PC-3 (cell line): ENCODE data around the gene MOCS1. TPM values are rescaled to one million over a fixed set of nuclear protein-coding genes. Genes with fewer than 3 reads are reported as not detected.

Source experiments
- ATAC-seq: fragments of 200-7000 bp; cut with Tn5 transposase; 2 replicates; pipeline ENCODE4 v1.9.1; 2020; ENCODE audit warnings: mild to moderate bottlenecking, moderate library complexity
- BruUV-seq: library from RNA; stranded (reverse); fragments of 400-500 nt; replicated peaks from 2 replicates; lab custom pipeline; 2021; lab: Mats Ljungman, UMichigan
- CTCF ChIA-PET: fragments of 300-600 bp; sonication (Branson Sonifier 250); formaldehyde crosslinking; loops from one replicate; lab custom pipeline; 2022; ENCODE audit warnings: antibody characterized with exemption; lab: Charles Lee
- POLR2A ChIA-PET: fragments of 300-600 bp; sonication (Branson Sonifier 250); formaldehyde crosslinking; loops from one replicate; lab custom pipeline; 2022; ENCODE audit warnings: antibody characterized with exemption; ENCODE audit not compliant: unreplicated experiment; lab: Charles Lee
- DNase-seq: peaks from one replicate; pipeline ENCODE4 v3.0.0-alpha.2; 2015
- H2AFZ ChIP-seq: fragments of 300-600 bp; sonication (generic); 2 replicates; pipeline ENCODE4 v1.6.0; 2016; ENCODE audit warnings: antibody characterized with exemption, low read length
- H3F3A ChIP-seq: fragments of 300-600 bp; sonication (generic); one replicate; pipeline ENCODE4 v1.6.0; 2017; ENCODE audit warnings: antibody characterized with exemption, low read length, control low read depth, mild to moderate bottlenecking; ENCODE audit not compliant: unreplicated experiment
- H3K27ac ChIP-seq: fragments of 300-600 bp; sonication (generic); 2 replicates; pipeline ENCODE4 v1.5.1; 2016; ENCODE audit warnings: mild to moderate bottlenecking, low read length
- H3K27me3 ChIP-seq: fragments of 300-600 bp; sonication (generic); 2 replicates; pipeline ENCODE4 v1.6.1; 2016; ENCODE audit warnings: low read length, mixed read lengths
- H3K36me3 ChIP-seq: fragments of 300-600 bp; sonication (generic); 2 replicates; pipeline ENCODE4 v1.6.1; 2016; ENCODE audit warnings: low read depth, mixed run types, low read length, mixed read lengths
- H3K4me1 ChIP-seq: fragments of 300-600 bp; sonication (generic); 2 replicates; pipeline ENCODE4 v1.5.1; 2016; ENCODE audit warnings: low read length; ENCODE audit not compliant: insufficient read depth
- H3K4me2 ChIP-seq: fragments of 300-600 bp; sonication (generic); 2 replicates; pipeline ENCODE4 v1.6.0; 2016; ENCODE audit warnings: low read length
- H3K4me3 ChIP-seq: fragments of 300-600 bp; sonication (generic); 2 replicates; pipeline ENCODE4 v1.5.1; 2016; ENCODE audit warnings: mild to moderate bottlenecking, low read length, mixed read lengths
- H3K79me2 ChIP-seq: fragments of 300-600 bp; sonication (generic); 2 replicates; pipeline ENCODE4 v1.6.1; 2017; ENCODE audit warnings: low read length, mixed read lengths
- H3K9ac ChIP-seq: fragments of 300-600 bp; sonication (generic); 2 replicates; pipeline ENCODE4 v1.6.0; 2016; ENCODE audit warnings: mild to moderate bottlenecking, low read length
- H3K9me2 ChIP-seq: fragments of 300-600 bp; sonication (generic); replicated peaks from 2 replicates; pipeline ENCODE4 v1.6.1; 2016; ENCODE audit warnings: mixed run types, low read length, mixed read lengths
- H3K9me3 ChIP-seq: fragments of 300-600 bp; sonication (generic); 2 replicates; pipeline ENCODE4 v1.6.1; 2016; ENCODE audit warnings: low read length, mixed read lengths
- H4K20me1 ChIP-seq: fragments of 300-600 bp; sonication (generic); 2 replicates; pipeline ENCODE4 v1.6.1; 2016; ENCODE audit warnings: low read length, mixed read lengths
- CTCF ChIP-seq: fragments of 300-600 bp; sonication (generic); conservative IDR thresholded peaks from 2 replicates; pipeline ENCODE4 v1.5.1; 2017; ENCODE audit warnings: antibody characterized with exemption, low read depth, mild to moderate bottlenecking, low read length
- EZH2 ChIP-seq: fragments of 300-600 bp; sonication (generic); IDR thresholded peaks from one replicate; pipeline ENCODE4 v1.6.1; 2017; ENCODE audit warnings: antibody characterized with exemption, mild to moderate bottlenecking, low read length; ENCODE audit not compliant: unreplicated experiment
- EZH2phosphoT487 ChIP-seq: fragments of 300-600 bp; sonication (generic); IDR thresholded peaks from 2 replicates; pipeline ENCODE4 v1.6.1; 2018; ENCODE audit warnings: mild to moderate bottlenecking, antibody characterized with exemption, low read length, borderline replicate concordance
- intact Hi-C: fragments of 100-400 bp; cut with micrococcal nuclease; formaldehyde crosslinking; loops from 2 replicates; pipeline ENCODE4 v1.9.0; 2023
- total RNA-seq: library from RNA; depleted of rRNA; stranded (reverse); fragments of >200 nt; gene quantifications from 2 replicates; pipeline ENCODE4 v1.2.3, GENCODE V29; 2014

MOCS1 gene
- total RNA-seq, 1 experiment from 2014 or later, result 6.0 TPM

GRCh38 chr6:39927159-39927558 lies 7.1 kb downstream of the MOCS1 start:
- BruUV-seq, result no TSS peak
- H3K9me3 ChIP-seq, result no peaks in the 10 kb centered on the region
- peak; percentile 74 for DNase-seq
- no peaks in the 10 kb centered on the region for H3K36me3 ChIP-seq
- H3K9me2 ChIP-seq, result no peaks in the 10 kb centered on the region
- H3K9ac ChIP-seq, result no peak overlapping the region
- peaks cover 39% of the 10 kb centered on the region for H3K4me1 ChIP-seq
- intact Hi-C loops, result no loop called here
- no peaks in the 10 kb centered on the region for H3K27me3 ChIP-seq
- H3F3A ChIP-seq, result no peaks in the 10 kb centered on the region
- no peak overlapping the region for H3K27ac ChIP-seq
- no peak overlapping the region for H2AFZ ChIP-seq
- peak; percentile 75 for ATAC-seq
- POLR2A ChIA-PET, result no interaction called here
- TF ChIP-seq CTCF (no peak), EZH2 (no peak), EZH2phosphoT487 (no peak)
- no peak overlapping the region for H3K4me3 ChIP-seq
- H3K79me2 ChIP-seq, result no peaks in the 10 kb centered on the region
- no peaks in the 10 kb centered on the region for H4K20me1 ChIP-seq
- CTCF ChIA-PET, result no interaction called here
- peak overlapping the region; percentile 42; the same call in 1 of the 2 replicates for H3K4me2 ChIP-seq

DNA sequence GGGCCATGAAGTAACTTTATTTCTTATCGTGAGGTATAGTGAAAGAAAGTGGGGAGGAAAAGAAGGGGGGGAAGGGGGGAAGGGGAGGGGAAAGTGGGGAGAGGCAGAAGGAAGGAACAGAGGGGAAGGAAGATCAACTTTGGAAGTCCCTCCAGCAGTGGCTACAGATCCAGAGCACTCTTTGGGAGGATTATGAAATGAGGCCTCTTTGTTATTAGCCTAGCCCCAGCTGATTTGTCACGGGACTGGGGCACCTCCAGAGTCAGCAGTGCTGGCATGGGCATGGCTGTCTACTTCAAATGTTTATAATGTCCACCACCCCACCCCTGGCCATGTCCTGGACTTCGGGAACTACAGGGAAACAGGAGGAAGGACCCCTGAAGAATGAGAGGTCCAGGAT lies 7.6 kb downstream of the MOCS1 start:
- ChIA-PET CTCF (no interaction called here), POLR2A (no interaction called here)
- ATAC-seq (no peak), DNase-seq (no peak)
- BruUV-seq, result no TSS peak
- intact Hi-C loops, result no loop called here
- no peaks in the 10 kb centered on the region for H3K9me2 ChIP-seq
- TF ChIP-seq CTCF (no peak), EZH2 (no peak), EZH2phosphoT487 (no peak)
- H3K4me3 ChIP-seq, result no peak overlapping the region
- no peaks in the 10 kb centered on the region for H3F3A ChIP-seq
- no peaks in the 10 kb centered on the region for H4K20me1 ChIP-seq
- no peak overlapping the region for H2AFZ ChIP-seq
- no peak overlapping the region for H3K27ac ChIP-seq
- H3K9me3 ChIP-seq, result no peaks in the 10 kb centered on the region
- no peaks in the 10 kb centered on the region for H3K36me3 ChIP-seq
- H3K4me2 ChIP-seq, result 0 out of 2 replicates have a peak overlapping the region, but pooled peaks have one; percentile 29
- no peak overlapping the region for H3K9ac ChIP-seq
- H3K79me2 ChIP-seq, result no peaks in the 10 kb centered on the region
- peaks cover 39% of the 10 kb centered on the region for H3K4me1 ChIP-seq
- no peaks in the 10 kb centered on the region for H3K27me3 ChIP-seq

DNA sequence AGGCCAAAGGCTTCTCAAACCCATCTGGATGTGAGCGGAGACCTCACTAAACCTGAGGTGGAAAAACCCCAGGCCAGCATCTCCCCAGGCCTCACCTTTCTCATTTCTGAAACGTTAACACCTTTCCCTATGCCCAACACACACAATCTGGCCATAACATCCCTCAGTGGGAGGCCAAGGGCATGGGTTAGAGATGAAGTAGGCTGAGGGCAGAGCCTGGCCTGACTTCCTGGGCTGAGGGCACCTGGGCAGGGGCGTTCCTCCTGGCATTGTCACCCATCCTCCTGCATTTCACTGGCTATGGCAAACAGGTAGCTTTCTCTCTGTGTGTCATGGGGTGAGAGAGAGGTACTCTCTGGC lies 8.4 kb downstream of the MOCS1 start:
- TF ChIP-seq CTCF (no peak), EZH2 (no peak), EZH2phosphoT487 (no peak)
- H3K9me3 ChIP-seq, result no peaks in the 10 kb centered on the region
- no peak overlapping the region for H3K4me2 ChIP-seq
- no peaks in the 10 kb centered on the region for H3K79me2 ChIP-seq
- H4K20me1 ChIP-seq, result no peaks in the 10 kb centered on the region
- H3K27me3 ChIP-seq, result no peaks in the 10 kb centered on the region
- ATAC-seq, result no peak
- H3F3A ChIP-seq, result no peaks in the 10 kb centered on the region
- H3K36me3 ChIP-seq, result no peaks in the 10 kb centered on the region
- H3K4me3 ChIP-seq, result no peak overlapping the region
- H3K9me2 ChIP-seq, result no peaks in the 10 kb centered on the region
- no peak overlapping the region for H3K27ac ChIP-seq
- intact Hi-C loops, result no loop called here
- BruUV-seq, result no TSS peak
- H3K4me1 ChIP-seq, result peaks cover 38% of the 10 kb centered on the region
- no peak for DNase-seq
- ChIA-PET CTCF (no interaction called here), POLR2A (interaction anchor here (0.5 kb wide), 1 partner anchor 833 kb away, joined by 3 read pairs; no protein-coding TSS in a partner anchor)
- H2AFZ ChIP-seq, result no peak overlapping the region
- no peak overlapping the region for H3K9ac ChIP-seq
